AG10803 (cell line): ENCODE measurements around the gene GREB1L.
"Not testable (repeated sequence)": the region's sequence is repeated elsewhere in the genome, so short reads cannot be mapped to it uniquely, and the experiment has no call there.

ENCODE experiments used
- DNase-seq: peaks from one replicate; pipeline ENCODE4 v3.0.0; 2010; ENCODE audit warnings: low read depth
- H3K4me3 ChIP-seq: 2 replicates; pipeline ENCODE4 v1.5.1; 2011; ENCODE audit warnings: mild to moderate bottlenecking, low read length, control low read depth
- TF ChIP-seq, protein P1 (sequence below): conservative IDR thresholded peaks from 2 replicates; pipeline ENCODE4 v1.5.1; 2011; ENCODE audit warnings: mild to moderate bottlenecking, low read length, control low read depth, inconsistent platforms

Gene GREB1L

GRCh38 chr18:21205695-21206094, 36.3 kb upstream of the GREB1L start:
- TF ChIP-seq, protein P1, sequence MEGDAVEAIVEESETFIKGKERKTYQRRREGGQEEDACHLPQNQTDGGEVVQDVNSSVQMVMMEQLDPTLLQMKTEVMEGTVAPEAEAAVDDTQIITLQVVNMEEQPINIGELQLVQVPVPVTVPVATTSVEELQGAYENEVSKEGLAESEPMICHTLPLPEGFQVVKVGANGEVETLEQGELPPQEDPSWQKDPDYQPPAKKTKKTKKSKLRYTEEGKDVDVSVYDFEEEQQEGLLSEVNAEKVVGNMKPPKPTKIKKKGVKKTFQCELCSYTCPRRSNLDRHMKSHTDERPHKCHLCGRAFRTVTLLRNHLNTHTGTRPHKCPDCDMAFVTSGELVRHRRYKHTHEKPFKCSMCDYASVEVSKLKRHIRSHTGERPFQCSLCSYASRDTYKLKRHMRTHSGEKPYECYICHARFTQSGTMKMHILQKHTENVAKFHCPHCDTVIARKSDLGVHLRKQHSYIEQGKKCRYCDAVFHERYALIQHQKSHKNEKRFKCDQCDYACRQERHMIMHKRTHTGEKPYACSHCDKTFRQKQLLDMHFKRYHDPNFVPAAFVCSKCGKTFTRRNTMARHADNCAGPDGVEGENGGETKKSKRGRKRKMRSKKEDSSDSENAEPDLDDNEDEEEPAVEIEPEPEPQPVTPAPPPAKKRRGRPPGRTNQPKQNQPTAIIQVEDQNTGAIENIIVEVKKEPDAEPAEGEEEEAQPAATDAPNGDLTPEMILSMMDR, result no peak
- no peak overlapping the region for H3K4me3 ChIP-seq
- no peak for DNase-seq

- no peak for DNase-seq
- TF ChIP-seq, protein P1, result no peak
Measured at GRCh38 chr18:21210278-21210677, 31.8 kb upstream of the GREB1L start.

DNA sequence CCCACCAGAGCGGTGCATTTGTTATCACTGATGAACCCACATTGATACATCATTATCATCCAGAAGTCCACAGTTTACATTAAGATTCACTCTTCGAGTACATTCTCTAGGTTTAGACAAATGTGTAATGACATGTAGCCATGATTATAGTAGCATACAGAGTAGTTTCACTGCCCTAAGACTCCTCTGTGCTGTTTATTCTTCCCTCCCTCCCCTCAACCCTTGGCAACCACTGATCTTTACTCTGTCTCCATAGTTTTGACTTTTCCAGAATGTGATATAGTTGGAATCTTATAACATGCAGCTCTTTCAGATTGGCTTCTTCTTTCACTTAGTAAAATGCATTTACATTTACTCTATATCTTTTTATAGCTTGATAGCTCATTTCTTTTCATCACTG, 31.2 kb upstream of the GREB1L start:
- DNase-seq, result no peak
- H3K4me3 ChIP-seq, result no peak overlapping the region
- TF ChIP-seq, protein P1, result no peak

More at GRCh38 chr18:21210278-21210677, 31.8 kb upstream of the GREB1L start:
- no peak overlapping the region for H3K4me3 ChIP-seq

DNA sequence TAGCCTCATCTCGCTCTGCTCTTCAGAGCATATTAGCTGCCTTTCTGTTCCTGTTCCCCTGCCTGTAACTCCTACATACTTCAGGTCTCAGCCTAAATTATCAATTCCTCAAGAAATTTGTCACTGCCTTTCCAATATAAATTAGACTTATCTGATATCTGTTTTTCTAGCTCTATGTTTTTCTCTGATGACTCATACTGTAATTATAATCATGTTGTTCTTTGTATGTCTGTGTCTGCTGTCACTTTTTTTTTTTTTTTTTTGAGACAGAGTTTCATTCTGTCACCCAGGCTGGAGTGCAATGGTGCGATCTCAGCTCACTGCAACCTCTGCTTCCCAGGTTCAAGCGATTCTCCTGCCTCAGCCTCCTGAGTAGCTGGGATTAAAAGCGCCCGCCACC, 27.6 kb upstream of the GREB1L start:
- DNase-seq, H3K4me3 ChIP-seq: not testable (repeated sequence)

GRCh38 chr18:21215490-21215889, 26.5 kb upstream of the GREB1L start:
- TF ChIP-seq, protein P1, result no peak
- H3K4me3 ChIP-seq, result no peak overlapping the region

GRCh38 chr18:21218862-21219261, 23.2 kb upstream of the GREB1L start:
- no peak overlapping the region for H3K4me3 ChIP-seq
- TF ChIP-seq, protein P1, result no peak
- DNase-seq, result no peak

More at GRCh38 chr18:21215490-21215889, 26.5 kb upstream of the GREB1L start:
- no peak for DNase-seq

DNA sequence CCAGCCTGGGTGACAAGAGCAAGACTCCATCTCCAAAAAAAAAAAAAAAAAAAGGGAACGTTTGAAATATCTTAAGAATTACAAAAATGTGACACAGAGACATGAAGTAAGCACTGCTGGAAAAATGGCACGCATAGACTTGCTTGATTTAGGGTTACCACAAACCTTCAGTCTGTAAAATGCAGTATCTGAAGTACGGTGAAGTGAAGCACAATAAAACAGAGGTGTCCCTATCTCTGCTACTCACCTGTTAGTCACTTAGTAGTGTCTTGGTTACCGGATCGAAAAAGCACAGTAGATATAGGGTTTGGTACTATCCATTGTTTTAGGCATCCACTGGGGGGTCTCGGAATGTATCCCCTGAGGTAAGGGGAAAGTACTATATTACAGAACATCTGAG, 11.6 kb upstream of the GREB1L start:
- peak; percentile 58 for DNase-seq
- TF ChIP-seq, protein P1, result no peak
- H3K4me3 ChIP-seq, result no peak overlapping the region
